Cerebellar cortex (tissue), 1 donor: ENCODE results near the gene COTL1.

Source experiments
- DNase-seq: peaks from one replicate; pipeline ENCODE4 v3.0.0-alpha.2; 2015; ENCODE audit warnings: low spot score

Gene COTL1

DNA sequence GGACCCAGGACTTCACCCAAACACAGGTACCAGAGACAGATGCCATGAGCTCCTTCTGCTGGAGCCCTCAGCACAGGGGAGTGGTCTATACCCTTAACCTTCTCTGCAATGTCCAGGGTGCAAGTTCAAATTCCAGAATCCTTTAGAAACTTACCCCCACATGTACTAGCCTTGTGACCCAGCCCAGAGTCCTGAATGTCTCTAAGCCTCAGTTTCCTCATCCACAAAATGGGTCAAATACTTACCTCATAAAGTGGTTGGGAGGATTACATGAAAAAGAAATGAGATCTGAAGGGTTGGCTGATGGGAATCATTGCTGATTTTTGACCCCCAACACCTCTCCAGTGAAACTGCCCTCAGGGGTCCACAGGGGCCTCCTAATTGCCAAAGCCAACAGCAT lies 21.7 kb downstream of the COTL1 start:
- no peak for DNase-seq

DNA sequence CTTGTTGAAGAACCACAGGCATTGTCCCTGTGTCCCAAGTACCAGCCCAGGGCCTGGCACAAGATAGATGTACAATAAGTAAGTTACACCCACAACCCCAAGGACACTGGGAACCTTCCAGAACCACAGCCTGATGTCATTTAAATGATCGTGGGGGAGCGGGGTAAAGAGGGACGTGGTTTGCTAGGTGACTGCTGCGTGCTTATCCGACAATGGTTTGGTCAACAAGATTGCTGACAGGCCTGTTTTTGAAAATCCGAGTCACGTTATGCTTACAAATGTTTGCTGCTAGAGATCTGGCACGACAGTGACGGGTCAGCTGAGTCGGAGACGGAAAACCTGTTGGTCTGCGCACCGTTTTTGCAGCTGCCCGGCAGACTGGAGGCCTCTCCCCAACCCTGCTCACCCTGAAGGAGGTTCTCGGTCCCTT lies 22.8 kb downstream of the COTL1 start:
- no peak for DNase-seq

DNA sequence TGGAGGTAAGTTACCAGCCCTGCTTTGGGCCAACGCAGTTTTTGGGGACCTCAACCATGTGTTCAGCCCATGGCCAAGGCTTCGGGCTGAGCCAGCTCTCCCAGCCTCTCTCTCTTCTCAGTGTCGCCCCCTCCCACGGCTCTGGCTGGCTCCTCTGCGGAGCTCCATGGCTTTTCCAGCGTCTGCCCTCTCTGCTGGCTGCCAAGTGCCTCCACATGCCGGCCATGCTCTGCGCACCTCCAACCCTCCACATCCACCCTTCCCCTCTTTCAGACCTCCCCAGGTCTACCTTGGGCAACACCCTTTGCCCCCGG lies 23.2 kb downstream of the COTL1 start:
- DNase-seq: no peak

DNA sequence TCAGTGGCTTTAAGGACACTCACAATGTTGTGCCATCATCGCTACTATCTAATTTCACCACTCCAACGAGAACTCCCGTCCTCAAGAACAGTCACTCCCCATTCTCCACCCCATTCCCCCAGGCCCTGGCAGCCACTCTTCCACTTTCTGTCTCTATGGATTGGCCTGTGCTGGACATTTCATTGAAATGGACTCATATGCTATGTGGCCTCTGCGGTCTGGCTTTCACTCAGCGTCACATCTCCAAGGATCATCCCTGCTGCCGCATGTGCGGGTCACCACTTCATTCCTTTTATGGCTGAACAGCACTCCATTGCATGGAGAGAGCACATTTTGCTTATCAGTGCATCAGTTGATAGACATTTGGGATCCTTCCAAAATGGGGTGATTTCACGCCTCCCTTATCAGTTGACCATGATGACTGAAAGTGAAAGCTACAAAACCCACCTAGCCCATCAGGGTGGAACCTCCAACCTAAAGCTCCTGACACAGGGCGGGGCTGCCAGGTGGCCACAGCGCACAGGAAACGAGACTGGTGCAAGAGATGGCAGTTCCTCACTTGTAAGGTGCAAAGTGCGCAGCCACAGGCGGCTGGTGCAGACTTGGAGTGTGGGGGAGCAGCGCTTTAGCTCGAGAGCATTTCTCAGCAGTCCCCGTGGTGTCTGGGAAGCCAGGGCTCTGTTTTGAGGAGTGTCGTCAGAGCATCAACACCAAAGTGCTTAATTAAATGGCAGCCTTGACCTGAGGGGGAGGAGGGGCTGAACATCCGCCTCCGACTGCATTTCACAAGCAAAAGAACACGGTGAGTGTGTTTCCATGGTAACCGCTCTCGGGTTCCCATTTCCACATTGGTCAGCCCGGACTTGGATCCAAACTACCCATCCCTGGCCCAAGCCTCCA lies 23.8 kb downstream of the COTL1 start:
- DNase-seq: peak; percentile 57

DNA sequence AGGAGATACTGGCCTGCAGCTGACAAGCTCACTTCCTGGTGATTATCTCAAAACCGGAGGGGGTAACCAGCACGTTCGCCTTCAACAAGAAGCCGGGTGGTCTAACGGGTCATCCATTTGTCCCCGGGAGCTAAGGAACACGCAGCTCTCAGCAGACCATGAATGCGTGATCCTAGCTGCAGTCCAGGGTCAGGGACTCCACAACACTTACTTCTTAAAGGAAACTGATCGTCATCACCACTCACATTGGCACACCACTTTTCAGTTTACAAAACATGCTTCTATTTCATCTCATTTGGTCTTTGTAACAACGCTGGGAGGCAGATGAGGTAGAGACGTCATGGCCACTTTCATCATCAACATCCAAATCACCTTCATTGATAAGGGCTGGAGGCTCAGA lies 25.2 kb downstream of the COTL1 start:
- no peak for DNase-seq

DNA sequence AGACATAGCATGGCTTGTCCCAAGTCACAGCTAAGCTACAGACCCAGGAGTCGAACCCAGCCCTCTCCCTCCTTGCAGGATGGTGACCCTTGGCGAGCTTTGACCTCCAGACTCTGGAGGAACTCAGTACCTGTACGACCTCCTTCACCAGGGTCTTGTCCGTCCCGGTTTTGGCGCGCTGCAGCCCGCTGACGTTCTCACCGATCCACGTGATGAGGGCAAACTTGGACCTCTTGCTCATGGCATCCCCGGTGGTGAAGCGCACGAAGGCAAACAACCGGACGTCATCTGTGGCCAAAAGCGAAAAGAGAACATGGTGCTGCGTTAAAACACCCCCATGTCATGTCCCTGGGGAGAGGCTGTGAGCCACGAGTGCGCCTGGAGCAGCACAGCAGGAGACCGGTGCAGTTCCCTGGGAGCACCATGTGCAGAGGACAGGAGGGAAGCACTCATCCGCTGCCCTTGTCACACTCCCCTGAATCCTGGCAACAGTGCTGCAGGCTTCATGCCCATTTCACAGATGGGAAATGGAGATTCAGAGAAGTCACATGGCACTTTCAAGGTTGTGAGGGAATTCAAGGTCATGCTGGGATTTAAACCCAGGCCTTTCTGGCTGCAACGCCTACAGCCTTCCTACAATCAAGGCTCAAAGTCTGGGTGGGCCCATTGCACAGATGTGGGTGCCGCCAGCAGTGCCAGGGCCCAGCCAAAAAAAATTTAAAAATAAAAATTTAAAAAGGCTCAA lies 27.7 kb downstream of the COTL1 start:
- DNase-seq: no peak

DNA sequence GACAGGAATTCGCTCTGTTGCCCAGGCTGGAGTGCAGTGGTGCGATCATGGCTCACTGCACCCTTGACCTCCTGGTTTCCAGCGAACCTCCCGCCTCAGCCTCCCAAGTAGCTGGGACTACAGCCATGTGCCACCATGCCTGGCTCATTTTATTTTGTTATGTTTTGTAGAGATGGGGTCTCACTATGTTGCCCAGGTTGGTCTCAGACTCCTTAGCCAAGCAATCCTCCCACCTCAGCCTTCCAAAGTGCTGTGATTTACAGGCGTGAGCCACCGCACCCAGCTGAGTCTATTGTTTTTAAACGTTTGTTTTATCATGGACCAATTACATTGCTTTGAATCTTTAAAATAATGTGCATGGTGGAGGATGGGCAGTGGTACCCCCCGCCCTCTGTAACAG lies 28.9 kb downstream of the COTL1 start:
- DNase-seq: no peak

DNA sequence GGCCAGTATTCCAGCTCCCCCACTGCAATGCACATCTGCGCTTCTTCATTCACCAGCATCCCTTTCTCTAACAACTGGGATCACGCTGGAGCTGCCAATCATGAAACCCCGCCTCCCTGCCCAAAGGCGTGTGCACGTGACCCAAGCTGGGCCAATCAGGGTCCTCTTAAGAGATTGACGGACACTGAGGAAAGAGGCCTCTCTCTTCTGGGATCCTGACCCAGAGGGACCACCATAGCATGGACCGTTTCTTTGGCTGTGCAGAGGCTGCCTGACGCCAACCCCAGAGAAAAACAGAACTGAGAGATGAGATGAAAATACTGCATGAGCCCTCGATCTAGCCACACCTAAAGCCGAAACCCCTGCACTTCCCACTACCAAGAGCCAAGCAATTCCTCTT lies 32.0 kb downstream of the COTL1 start:
- no peak for DNase-seq

DNA sequence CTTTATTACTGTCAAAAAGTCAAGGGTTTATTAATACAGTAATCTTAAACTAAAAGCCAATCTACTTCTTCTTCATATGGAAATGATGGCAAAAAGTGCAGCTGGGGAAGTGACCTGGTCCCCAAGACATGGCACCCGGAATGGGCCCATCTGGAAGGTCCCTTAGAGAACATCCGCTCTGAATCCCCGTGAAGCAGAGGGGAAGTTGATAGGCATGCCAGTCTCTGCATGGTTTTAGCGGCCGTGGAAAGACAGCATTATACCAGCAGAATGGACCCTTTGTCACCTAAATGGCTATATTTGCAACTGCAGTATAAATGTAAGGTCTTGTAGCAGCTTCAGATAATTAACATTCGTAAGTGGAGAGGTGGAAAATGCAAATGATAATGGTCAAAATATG lies 32.4 kb downstream of the COTL1 start:
- DNase-seq: no peak

DNA sequence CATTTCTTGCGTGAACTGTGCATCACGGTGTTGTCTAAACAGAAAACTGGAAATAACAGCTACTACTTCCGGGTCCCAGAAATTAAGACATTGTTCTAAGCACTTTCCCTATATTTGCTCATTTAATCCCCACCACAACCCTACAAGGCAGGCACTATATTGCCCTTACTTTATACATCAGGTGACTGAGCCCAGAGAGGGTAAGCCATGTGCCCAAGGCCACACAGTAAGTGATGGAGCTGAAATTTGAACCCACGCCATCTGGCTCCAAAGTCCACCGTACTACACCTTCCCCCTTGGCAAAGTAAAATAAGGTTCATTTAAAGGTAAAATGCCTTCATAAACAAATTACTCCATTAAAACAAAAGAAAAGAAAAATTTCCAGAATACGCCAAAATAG lies 33.2 kb downstream of the COTL1 start:
- DNase-seq: no peak

DNA sequence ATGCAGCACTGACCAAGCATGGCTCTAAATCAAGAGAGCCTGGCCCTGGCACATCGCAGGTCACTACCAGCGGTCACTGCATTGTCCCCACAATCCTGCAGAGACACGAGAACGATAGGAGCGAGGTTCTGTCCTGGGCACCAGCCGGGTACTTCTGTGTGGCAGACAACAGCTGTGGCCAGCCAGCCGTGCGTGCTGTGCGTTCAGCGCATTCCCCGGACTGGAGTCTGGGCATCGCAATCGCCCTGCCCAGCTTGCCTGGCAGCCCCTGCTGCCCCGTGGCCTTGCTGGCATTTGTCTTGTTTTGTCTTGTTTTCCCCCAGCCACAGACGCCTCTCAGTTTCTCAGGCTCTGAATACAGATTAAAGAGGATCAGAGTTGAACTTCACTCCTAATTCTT lies 33.9 kb downstream of the COTL1 start:
- no peak for DNase-seq

DNA sequence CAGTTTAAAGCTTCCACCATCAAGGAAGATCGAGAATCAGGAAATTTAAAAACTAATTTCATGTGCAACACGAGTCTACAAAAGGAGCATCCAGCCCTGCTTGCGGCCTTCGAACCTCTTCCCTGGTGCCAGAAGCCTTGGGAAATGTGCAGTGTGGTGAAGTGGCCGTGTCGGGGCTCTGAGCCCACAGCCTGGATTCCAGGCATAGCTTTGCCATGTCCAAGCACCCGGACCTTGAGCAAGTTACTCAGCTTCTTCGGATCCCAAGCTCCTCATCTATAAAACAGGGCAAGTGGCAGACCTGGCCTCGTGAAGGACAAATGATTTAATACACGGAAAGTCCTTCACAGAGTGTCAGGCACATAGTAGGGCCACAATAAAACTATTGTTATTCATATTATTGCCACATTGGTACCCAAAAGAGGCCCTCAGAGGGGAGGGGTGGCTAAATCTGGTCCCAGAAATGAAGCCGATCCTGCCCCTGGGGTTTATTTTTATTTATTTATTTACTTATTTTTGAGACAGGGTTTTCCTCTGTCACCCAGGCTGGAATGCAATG lies 34.8 kb downstream of the COTL1 start:
- no peak for DNase-seq

DNA sequence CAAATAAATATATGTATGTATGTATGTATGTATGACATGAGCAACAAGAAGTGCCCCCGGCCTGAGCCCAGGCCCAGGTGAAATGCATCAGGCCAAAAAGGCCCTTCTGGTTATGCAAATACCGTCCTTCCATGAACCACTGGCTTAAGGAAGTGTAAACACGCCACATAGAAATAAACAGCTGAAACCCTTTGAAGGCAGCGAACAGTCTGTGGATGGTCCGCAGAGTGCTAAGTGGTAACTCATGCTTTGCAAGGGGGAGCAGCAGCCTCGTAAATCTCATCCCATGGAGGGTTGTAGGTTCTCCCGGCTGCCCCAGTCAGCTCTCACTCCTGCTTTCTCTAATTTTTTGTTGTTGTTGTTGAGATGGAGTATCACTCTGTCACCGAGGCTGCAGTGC lies 36.7 kb downstream of the COTL1 start:
- DNase-seq: no peak

DNA sequence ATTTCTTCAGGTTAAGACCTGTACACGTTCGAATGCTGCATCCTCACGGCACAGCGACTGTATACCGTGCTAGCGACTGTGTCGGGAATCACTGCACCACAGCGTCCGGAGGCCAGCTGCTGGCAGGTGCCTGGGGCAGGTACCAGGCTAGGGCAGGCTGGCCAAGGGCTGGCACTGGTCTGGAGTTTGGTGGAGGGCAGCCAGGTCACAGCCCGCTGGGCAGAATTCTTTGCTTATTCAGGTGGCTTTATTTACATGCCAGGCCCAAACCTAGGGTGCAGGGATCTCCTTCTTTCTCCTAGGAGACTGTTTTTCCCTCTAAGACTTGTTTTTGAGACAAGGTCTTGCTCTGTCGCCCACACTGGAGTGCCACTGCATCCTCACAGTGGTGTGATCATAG lies 37.9 kb downstream of the COTL1 start:
- DNase-seq: no peak

DNA sequence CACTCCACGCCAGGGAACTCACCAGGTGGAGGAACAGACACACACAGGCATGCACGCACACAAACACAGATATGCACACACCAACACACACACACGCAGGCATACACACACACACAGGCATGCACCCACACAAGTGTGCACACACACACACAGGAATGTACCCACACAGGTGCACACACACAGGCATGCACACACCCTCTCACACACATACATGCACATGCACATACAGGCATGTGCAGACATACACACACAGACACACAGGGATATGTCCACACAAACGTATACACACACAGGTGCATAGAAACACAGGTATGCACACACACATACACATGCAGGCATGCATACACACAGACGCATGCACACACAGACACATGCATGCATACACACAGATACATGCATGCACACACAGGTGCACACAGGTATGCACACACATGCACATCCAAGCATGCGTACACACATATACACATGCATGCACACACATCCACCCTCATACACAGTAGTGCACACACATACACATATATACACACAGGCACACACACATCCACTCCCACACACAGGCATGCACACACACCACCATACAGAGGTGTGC lies 39.2 kb downstream of the COTL1 start:
- DNase-seq: no peak

DNA sequence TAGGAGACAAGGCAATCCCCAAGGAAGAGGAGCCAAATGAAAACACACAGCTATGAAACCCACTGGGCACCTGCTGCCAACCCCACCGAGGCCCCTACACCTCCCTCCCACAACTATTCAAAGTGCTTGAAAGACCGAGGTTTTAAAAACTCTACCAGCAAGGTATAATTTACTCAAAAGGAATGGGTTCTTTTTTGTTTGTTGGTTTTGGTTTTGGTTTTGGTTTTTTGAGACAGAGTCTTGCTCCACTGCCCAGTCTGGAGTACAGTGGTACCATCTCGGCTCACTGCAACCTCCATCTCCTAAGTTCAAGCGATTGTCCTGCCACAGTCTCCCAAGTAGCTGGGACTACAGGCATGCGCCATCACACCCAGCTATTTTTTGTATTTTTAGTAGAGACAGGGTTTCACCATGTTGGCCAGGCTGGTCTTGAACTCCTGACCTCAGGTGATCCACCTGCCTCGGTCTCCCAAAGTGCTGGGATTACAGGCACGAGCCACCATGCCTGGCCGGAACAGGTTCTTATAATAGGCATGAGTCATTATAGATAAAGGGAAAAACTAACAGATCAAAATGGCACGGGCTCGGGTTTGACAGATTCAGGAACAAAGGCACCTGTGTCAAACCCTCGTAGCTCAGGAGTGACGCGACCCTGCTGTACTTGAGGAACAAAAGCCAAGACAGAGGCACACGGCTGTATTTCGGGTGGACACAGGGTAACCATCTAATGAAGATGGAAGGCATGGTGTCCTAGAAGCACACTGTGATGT lies 40.7 kb downstream of the COTL1 start:
- no peak for DNase-seq

DNA sequence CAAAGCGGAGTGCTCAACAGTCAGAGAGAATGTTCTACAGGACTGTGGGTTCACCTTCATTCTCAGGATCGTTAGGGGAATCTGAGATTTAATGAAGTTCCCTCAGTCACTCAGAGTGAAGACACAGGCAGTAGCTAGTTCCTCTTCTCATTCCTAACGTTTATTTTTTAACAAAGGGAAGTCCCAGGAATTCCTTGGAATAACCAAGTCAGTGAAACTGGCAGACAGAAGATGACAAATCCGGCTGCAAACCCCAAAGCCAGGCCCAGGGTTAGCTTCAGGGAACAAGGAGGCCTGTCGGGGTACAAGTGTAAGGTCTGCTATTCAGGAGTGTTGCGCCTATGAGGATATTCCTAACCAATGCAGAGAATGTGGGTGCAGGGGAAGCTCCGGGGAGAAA lies 42.0 kb downstream of the COTL1 start:
- no peak for DNase-seq

DNA sequence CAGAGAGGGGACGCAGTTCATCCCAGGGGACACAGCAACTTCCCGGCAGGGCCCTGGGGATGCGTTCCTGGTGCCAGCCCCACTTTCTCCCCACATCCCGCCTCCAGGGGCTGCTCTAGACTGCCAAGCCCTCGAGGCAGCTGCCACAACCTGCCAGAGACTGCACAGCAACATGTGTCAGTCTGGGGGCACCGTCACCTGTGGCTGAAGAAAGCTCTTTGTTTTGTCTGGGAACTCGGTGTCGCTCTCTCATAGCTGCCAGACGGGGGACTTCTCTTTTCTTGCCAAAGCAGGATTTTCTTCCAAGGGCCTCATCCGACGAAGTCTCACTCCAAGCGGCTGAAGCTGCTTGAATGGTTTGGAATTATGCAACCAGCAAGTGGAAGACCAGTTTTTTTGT lies 43.7 kb downstream of the COTL1 start:
- no peak for DNase-seq

DNA sequence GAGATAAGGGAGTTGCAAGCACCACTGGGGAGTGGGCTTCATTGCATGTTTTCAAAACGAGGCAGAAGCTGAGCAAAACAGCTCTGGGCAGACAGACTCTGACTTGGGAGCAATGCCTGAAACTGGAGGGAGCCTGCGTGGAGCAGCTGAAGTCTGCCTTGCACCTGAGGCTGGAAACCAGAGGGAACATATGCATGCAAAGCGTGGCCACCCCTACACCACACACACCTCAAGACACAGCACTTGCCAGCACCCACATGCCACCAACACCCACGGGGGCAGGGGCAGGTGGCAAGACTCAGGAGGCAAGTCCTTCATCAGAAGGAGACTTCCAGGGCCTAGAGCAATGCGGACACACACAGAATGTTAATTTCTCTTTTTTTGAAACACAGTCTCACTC lies 45.8 kb downstream of the COTL1 start:
- peak; percentile 51 for DNase-seq

DNA sequence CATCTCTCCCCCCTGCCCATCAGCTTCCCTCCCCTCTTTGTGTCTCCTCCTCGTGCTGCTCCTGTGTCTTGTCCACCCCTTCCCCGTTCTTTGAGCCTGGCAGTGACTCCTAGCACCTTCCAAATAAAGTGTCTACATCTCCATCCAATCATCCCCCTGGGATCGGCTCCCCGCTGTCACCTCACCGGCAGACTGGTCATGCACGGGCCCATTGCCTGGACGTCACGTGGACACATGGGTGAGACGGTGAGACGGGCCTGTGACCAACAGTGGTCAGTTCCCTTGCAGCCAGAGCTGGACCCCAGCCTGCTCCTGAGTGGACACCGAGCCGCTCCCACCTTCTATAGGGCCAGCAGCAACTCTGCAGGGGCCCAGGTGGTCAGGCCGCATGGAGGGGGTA lies 46.4 kb downstream of the COTL1 start:
- DNase-seq: no peak

DNA sequence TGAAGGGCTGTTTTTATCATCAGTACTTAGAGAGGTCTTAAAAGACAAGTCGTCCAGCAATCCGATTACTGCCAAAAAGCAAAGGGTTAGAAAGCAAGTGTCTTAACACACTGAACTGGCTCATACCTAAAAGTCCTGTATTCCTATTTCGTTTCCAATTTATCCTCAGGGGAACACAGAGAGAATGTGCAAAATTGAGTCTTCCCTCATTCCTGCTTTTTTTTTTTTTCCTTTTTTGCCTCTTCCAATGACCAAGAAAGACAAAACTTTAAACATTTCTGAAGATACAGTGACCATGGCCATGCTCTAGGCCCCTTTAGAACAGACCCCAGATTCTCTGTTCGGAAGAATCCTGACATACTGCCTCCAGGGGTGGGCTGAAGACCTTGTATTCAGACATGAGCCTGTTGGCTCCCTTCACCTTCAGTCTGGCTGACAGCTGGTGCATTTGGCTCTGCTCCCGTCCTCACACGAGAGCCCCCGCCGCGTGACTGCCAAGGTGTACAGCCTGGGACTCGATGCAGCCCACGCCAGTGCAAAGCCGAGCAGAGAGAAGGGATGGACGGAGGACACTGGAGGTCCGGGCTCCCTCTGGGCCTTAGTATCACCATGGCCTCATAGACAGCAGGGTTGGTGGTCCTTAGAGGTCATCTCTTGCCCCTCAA lies 47.0 kb downstream of the COTL1 start:
- peak; percentile 76 for DNase-seq
